GM12864 (cell line): ENCODE results near the gene GOLGA6L6.
"Not testable (repeated sequence)": the region's sequence is repeated elsewhere in the genome, so short reads cannot be mapped to it uniquely, and the experiment has no call there.

Source experiments
- DNase-seq: peaks from one replicate; pipeline ENCODE4 v3.0.0-alpha.2; 2011; ENCODE audit warnings: low read depth
- H3K4me3 ChIP-seq: 2 replicates; pipeline ENCODE4 v1.5.1; 2011; ENCODE audit warnings: mild to moderate bottlenecking, low read depth, low read length, control low read depth

GOLGA6L6 gene

GRCh38 chr15:20541700-20542099 is at the start of gene GOLGA6L6:
GOLGA6L6 (minus strand) TSS chr15:20541800; CDS start chr15:20541709, 91 bp downstream.
- not testable (repeated sequence) for DNase-seq, H3K4me3 ChIP-seq

- DNase-seq, H3K4me3 ChIP-seq: not testable (repeated sequence)
Observed at GRCh38 chr15:20590069-20590468, 48.5 kb upstream of the GOLGA6L6 start.

- H3K4me3 ChIP-seq, DNase-seq: not testable (repeated sequence)
Observed at GRCh38 chr15:20586821-20587220, 45.2 kb upstream of the GOLGA6L6 start.

GRCh38 chr15:20582726-20583115 is 41.1 kb upstream of the GOLGA6L6 start:
- not testable (repeated sequence) for DNase-seq, H3K4me3 ChIP-seq

- DNase-seq, H3K4me3 ChIP-seq: not testable (repeated sequence)
Observed at GRCh38 chr15:20582109-20582725, 40.6 kb upstream of the GOLGA6L6 start.

- not testable (repeated sequence) for DNase-seq, H3K4me3 ChIP-seq
Observed at GRCh38 chr15:20581261-20582108, 39.9 kb upstream of the GOLGA6L6 start.

- H3K4me3 ChIP-seq, DNase-seq: not testable (repeated sequence)
Observed at GRCh38 chr15:20579662-20580061, 38.1 kb upstream of the GOLGA6L6 start.

GRCh38 chr15:20551289-20551688 is 9.7 kb upstream of the GOLGA6L6 start:
- H3K4me3 ChIP-seq, DNase-seq: not testable (repeated sequence)

GRCh38 chr15:20505926-20506658 is 35.5 kb downstream of the GOLGA6L6 start:
- DNase-seq, H3K4me3 ChIP-seq: not testable (repeated sequence)

GRCh38 chr15:20502839-20503238 is 38.8 kb downstream of the GOLGA6L6 start:
- not testable (repeated sequence) for DNase-seq, H3K4me3 ChIP-seq

GRCh38 chr15:20501512-20502222 is 39.9 kb downstream of the GOLGA6L6 start:
- DNase-seq, H3K4me3 ChIP-seq: not testable (repeated sequence)

- H3K4me3 ChIP-seq, DNase-seq: not testable (repeated sequence)
Observed at GRCh38 chr15:20497781-20498180, 43.8 kb downstream of the GOLGA6L6 start.

GRCh38 chr15:20493035-20493434 is 48.6 kb downstream of the GOLGA6L6 start:
- H3K4me3 ChIP-seq, DNase-seq: not testable (repeated sequence)

- not testable (repeated sequence) for DNase-seq
Observed at GRCh38 chr15:20492598-20492997, 49.0 kb downstream of the GOLGA6L6 start.

GRCh38 chr15:20489320-20489719 is 52.3 kb downstream of the GOLGA6L6 start:
- not testable (repeated sequence) for DNase-seq, H3K4me3 ChIP-seq

More at GRCh38 chr15:20492598-20492997, 49.0 kb downstream of the GOLGA6L6 start:
- H3K4me3 ChIP-seq, result not testable (repeated sequence)
